Activated T-helper 17 cell treated with anti-CD3 and anti-CD28 coated beads, Interleukin-2, amount 50 U/mL, for 72 hours (primary cell): ENCODE measurements around the gene USP6NL. TPM values are rescaled to one million over a fixed set of nuclear protein-coding genes. Genes with fewer than 3 reads are reported as not detected.

Experiments
- ATAC-seq: fragments of 150-1000 bp; cut with Tn5 transposase; replicated peaks from 2 replicates; pipeline ENCODE4 v1.10.0; 2021; ENCODE audit warnings: mild to moderate bottlenecking, moderate library complexity
- H3K27ac Mint-ChIP-seq: one replicate; pipeline ENCODE4 v1.8.0; 2022; ENCODE audit warnings: mixed read lengths
- H3K27me3 Mint-ChIP-seq: one replicate; pipeline ENCODE4 v1.8.0; 2022; ENCODE audit warnings: mixed read lengths
- H3K36me3 Mint-ChIP-seq: one replicate; pipeline ENCODE4 v1.8.0; 2022; ENCODE audit warnings: low read depth, mild to moderate bottlenecking, mixed read lengths
- H3K4me1 Mint-ChIP-seq: one replicate; pipeline ENCODE4 v1.8.0; 2022; ENCODE audit warnings: mixed read lengths
- H3K4me3 Mint-ChIP-seq: one replicate; pipeline ENCODE4 v1.8.0; 2022; ENCODE audit warnings: mild to moderate bottlenecking, mixed read lengths
- H3K9me3 Mint-ChIP-seq: one replicate; pipeline ENCODE4 v1.8.0; 2022; ENCODE audit warnings: mixed read lengths
- total RNA-seq, 2 donors: library from RNA; stranded (reverse); gene quantifications; one replicate each; pipeline ENCODE4 v1.2.3, GENCODE V29; 2022

The USP6NL gene
- total RNA-seq, 2 donors from 2014 or later, result 0.74 to 1.7 TPM

DNA sequence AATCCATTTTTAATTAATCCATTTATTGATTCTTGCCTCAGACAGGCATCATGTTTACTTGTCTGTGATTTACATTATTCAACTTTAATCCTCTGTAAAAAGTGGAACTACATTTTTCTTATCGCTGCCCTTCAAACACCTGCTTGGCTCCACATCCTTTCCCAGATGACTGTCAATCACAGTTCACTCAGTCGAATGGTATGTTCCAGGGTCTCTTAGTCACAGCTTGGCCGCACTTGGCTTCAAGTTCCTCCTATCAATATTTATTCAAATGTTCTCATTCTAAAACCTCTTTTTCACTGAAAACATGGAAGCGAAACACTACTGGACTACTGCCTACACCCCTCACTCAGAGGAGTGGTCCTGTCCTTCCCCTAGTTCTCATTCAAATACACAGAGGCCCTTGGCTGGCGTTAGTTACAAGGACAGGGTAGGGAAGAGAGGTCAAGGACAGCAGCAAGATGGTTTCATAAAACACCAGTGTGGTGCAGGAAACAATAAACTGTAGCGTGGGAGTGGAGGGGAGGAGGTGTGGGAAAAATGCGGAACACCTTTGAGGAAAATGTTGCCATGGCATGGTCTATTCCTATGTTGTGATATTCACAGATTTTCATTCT, 143.2 kb downstream of the USP6NL start:
- no peak for ATAC-seq
- Mint-ChIP-seq H3K27ac (no peak overlapping the region), H3K4me1 (no peaks in the 10 kb centered on the region), H3K36me3 (no peaks in the 10 kb centered on the region), H3K4me3 (no peak overlapping the region), H3K27me3 (no peaks in the 10 kb centered on the region), H3K9me3 (no peaks in the 10 kb centered on the region)

DNA sequence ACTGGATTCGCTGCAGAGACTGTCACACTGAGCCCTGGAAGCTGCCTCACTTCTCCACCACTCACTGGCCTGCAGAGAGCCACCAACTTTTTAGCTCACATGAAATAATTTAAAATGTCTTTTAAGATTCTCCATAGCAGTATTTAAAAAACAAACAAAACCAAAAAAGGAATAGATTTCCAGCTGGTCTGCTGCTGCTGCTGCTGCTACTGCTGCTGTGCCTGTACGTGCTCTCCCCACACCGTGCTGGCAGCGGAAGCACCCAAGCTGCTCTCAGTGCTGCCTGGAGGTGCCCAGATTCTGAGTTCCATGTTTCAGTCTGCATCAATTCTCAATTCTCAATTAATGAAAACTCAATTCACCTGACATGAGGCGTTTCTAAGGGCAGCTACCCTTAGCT, 146.0 kb downstream of the USP6NL start:
- H3K4me3 Mint-ChIP-seq, result no peak overlapping the region
- no peaks in the 10 kb centered on the region for H3K9me3 Mint-ChIP-seq
- H3K36me3 Mint-ChIP-seq, result no peaks in the 10 kb centered on the region
- H3K27me3 Mint-ChIP-seq, result no peaks in the 10 kb centered on the region
- ATAC-seq, result no peak
- H3K4me1 Mint-ChIP-seq, result no peaks in the 10 kb centered on the region
- H3K27ac Mint-ChIP-seq, result no peak overlapping the region

DNA sequence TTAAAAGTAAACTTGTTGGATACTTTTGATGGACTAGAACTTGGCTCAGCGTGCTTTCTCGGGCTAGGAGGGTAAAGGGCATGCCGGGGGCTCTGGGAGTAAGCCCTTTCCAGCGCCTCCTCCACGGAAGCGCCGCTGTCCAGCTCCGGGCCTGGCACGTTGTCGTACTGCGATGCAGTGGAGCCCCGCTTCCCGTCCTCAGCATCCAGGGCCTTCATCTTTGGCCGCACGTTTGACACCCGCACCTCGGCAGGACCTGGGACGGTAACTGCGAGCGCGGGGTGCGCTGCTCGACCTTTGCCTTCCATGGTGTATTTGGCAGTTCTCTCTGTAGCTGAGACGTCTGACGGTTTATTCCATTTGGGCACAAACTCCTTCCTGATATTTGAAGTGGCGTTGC, 148.3 kb downstream of the USP6NL start:
- Mint-ChIP-seq H3K27me3 (no peaks in the 10 kb centered on the region), H3K27ac (no peak overlapping the region), H3K4me3 (no peak overlapping the region), H3K4me1 (no peaks in the 10 kb centered on the region), H3K9me3 (no peaks in the 10 kb centered on the region), H3K36me3 (no peaks in the 10 kb centered on the region)
- ATAC-seq, result no peak

DNA sequence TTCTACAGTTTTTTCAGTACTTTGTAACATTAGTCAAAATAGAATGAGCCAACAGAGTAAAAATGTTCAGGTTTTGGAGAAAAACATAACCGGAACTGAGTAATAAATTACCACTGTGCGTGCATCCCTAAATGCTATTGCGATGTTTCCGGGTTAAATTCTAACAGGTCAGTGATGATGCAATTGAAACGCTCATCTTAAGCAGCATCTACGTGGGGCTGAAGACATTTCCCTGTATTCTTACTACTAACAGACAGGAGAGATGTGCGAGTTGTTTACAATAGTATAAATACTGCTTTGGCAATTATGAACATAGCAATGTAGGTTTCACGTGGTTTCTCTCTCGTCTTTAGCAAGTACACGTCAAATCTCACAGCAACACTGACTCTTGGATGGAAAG, 149.4 kb downstream of the USP6NL start:
- no peaks in the 10 kb centered on the region for H3K4me1 Mint-ChIP-seq
- H3K4me3 Mint-ChIP-seq, result no peak overlapping the region
- H3K27ac Mint-ChIP-seq, result no peak overlapping the region
- no peaks in the 10 kb centered on the region for H3K27me3 Mint-ChIP-seq
- no peaks in the 10 kb centered on the region for H3K36me3 Mint-ChIP-seq
- no peaks in the 10 kb centered on the region for H3K9me3 Mint-ChIP-seq
- ATAC-seq, result no peak

DNA sequence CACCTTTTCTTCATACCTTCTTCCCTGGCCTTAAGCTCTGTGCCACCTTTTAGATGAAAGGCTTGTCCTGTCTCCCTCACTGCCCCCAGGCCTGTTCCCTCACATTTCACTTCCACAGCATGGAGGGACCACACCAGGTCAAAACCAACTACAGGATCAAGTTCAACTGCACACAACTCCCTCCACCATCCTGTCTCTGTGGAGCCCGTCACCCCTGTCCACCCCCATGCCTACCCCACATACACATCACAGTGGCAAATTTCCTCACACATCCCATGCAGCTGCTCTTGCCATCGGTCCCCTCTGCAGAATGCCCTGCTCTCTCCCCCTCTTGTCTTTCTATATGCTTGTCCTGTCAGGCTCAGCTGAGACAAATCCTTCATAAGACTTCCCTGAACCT, 154.1 kb downstream of the USP6NL start:
- Mint-ChIP-seq H3K27me3 (no peaks in the 10 kb centered on the region), H3K4me3 (no peak overlapping the region), H3K27ac (no peak overlapping the region), H3K4me1 (peaks cover 3% of the 10 kb centered on the region), H3K36me3 (no peaks in the 10 kb centered on the region), H3K9me3 (no peaks in the 10 kb centered on the region)
- no peak for ATAC-seq

DNA sequence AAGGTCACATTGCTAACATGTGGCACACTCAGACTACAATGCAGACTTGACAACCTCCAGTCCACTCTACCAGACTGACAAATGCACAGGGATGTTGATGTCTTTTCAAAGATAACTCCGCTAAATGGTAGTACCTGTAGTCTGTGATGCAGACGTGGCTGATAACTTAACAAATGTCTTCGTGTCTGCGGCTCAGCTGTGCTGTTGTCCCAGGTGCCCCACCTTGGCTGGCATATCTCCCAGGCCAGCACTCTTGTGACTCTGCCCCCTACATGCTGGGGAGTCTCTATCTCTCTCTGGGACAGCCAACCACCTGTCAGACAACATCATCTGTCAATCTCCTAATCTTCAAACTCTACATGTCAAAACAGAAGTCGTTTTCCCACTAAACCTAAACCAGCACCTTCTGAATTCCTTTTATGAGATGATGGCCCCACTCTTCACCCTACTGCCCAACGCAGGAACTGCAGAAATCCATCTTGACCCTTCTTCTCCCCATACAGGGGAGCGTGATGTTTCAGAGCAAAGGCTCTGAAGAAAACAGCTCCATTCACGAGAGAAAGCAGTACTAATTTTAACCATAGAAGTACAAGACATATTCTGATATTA, 156.4 kb downstream of the USP6NL start:
- ATAC-seq, result no peak
- Mint-ChIP-seq H3K9me3 (no peaks in the 10 kb centered on the region), H3K4me1 (peaks cover 3% of the 10 kb centered on the region), H3K27ac (no peak overlapping the region), H3K4me3 (no peak overlapping the region), H3K27me3 (no peaks in the 10 kb centered on the region), H3K36me3 (no peaks in the 10 kb centered on the region)

DNA sequence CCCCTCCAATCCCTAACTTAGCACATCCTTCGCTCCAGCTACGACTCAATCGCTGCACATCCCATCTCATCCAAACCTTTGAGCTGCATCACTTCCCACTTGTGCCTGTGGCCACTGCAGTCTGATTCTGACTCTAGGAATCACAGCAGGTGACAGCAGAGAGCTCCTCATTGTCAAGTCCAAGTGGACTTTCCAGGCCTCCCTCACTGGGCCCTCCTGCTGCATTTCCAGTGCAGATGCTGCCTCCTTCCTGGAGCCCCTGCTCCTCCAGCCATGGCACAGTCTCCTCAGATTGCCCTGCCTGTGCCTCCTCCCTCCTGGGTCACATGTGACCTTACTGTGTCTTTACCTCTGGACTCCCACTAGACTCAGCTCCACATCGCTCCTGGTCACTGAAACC, 157.3 kb downstream of the USP6NL start:
- no peak overlapping the region for H3K27ac Mint-ChIP-seq
- H3K4me3 Mint-ChIP-seq, result no peak overlapping the region
- H3K36me3 Mint-ChIP-seq, result no peaks in the 10 kb centered on the region
- H3K27me3 Mint-ChIP-seq, result no peaks in the 10 kb centered on the region
- peaks cover 3% of the 10 kb centered on the region for H3K4me1 Mint-ChIP-seq
- no peaks in the 10 kb centered on the region for H3K9me3 Mint-ChIP-seq
- no peak for ATAC-seq

DNA sequence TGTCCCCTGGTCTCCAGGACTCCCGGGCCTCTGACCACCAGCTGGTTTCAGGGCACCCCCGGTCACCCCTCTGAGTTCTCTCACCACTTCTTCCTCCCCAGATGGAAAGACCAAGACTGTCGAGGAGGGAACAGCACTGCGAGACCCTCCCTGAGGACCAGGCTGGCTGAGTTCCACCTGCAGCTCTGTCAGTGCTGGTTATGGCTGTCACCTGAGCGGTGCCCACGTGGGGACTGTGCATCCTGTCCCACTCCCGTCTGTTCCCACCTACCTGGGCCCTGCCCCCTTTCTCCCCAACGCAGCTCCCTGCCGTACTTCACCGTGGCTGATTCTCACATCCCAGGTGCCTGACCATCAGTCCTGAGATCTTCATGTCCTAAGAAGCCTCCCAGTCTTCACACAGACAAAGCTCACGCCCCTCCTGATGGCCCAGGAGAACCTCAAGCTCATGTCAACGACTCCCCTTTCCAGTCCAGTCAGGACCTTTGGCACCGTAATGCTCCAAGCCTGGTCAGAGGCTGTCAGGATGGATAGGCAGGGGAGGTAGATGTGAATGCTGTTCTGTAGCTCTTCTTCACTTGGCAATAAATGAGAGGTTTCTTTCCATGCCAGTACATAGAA, 159.7 kb downstream of the USP6NL start:
- peaks cover 9% of the 10 kb centered on the region for H3K4me1 Mint-ChIP-seq
- no peaks in the 10 kb centered on the region for H3K9me3 Mint-ChIP-seq
- H3K4me3 Mint-ChIP-seq, result no peak overlapping the region
- no peaks in the 10 kb centered on the region for H3K36me3 Mint-ChIP-seq
- H3K27me3 Mint-ChIP-seq, result no peaks in the 10 kb centered on the region
- no peak for ATAC-seq
- H3K27ac Mint-ChIP-seq, result peak overlapping the region; percentile 42

DNA sequence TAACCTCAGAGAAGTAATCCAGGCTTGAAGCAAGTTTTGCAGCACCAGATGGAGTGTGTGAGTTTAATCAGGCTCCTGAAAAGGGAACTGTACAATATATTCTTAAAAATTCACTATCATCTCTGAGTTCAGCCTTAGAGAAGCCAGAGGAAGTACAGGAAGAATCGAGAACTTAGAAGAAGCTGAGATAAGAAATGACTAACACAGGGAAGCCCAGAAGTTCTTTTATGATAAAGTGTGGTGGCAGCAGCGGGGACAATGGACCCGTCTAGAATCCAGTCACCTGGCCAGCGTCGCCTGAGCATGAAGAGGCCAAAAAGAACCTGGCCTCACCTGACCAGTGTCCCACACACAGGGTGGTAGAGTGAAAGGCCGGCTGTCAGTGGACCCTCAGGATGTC, 161.0 kb downstream of the USP6NL start:
- no peaks in the 10 kb centered on the region for H3K9me3 Mint-ChIP-seq
- H3K4me3 Mint-ChIP-seq, result no peak overlapping the region
- H3K27ac Mint-ChIP-seq, result peak overlapping the region; percentile 26
- no peak for ATAC-seq
- peaks cover 5% of the 10 kb centered on the region for H3K27me3 Mint-ChIP-seq
- no peaks in the 10 kb centered on the region for H3K36me3 Mint-ChIP-seq
- peaks cover 17% of the 10 kb centered on the region for H3K4me1 Mint-ChIP-seq

DNA sequence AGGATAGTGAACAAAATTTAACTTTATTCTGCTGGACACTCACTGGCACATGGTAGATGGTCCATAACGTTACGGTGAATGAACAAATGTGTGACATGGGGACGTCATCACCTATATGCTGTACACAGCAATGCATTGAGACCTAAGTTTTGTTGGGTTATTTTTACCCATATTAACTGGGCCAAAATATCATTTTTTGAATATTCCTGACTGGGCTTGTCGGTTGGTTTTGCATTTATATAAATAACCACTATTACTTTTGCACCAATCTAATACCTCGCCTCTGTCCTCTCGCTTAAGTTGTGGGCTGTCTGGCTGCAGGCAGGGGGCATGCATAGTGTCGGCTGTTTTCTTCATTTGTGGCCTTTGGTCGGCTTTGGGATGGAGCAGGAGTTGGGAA, 161.7 kb downstream of the USP6NL start:
- H3K36me3 Mint-ChIP-seq, result no peaks in the 10 kb centered on the region
- peaks cover 5% of the 10 kb centered on the region for H3K27me3 Mint-ChIP-seq
- ATAC-seq, result no peak
- H3K4me3 Mint-ChIP-seq, result no peak overlapping the region
- H3K27ac Mint-ChIP-seq, result no peak overlapping the region
- no peaks in the 10 kb centered on the region for H3K9me3 Mint-ChIP-seq
- peaks cover 17% of the 10 kb centered on the region for H3K4me1 Mint-ChIP-seq

DNA sequence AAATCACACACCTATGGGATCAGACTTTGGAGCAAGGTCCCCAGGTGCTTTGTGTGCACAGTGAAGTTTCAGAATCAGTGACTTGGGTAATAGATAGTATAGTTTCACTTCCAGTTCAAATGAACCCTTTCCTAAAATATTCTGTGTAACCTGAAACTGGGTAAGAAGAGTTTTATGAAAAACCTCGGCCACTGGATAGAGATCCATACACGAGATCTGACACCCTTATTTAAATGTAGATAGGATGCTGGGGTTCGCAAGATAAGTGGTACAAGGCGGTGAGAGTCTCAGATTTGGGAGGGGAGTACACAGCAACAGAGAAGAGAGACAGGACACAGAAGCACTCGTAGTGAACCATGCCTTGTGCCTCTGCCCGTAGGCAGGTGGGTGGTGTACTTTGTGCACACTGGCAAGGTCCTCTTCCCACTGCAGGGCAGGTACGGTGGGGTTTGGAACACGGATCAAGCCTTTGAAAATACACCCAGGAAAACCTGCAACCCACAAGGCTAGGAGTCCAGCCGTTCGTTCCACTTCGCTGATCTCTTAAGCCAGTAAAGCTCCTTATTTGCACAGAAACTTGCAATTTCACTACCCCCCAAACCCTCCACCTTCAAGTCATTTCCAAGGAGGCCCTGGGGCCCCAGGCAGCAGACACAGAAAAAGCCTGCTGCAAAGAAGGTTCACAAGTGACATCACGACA, 162.8 kb downstream of the USP6NL start:
- peak; percentile 37 for ATAC-seq
- H3K27me3 Mint-ChIP-seq, result peaks cover 5% of the 10 kb centered on the region
- peak overlapping the region; percentile 3 for H3K27ac Mint-ChIP-seq
- no peaks in the 10 kb centered on the region for H3K9me3 Mint-ChIP-seq
- peaks cover 13% of the 10 kb centered on the region for H3K4me1 Mint-ChIP-seq
- H3K36me3 Mint-ChIP-seq, result no peaks in the 10 kb centered on the region
- H3K4me3 Mint-ChIP-seq, result peak overlapping the region; percentile 27

DNA sequence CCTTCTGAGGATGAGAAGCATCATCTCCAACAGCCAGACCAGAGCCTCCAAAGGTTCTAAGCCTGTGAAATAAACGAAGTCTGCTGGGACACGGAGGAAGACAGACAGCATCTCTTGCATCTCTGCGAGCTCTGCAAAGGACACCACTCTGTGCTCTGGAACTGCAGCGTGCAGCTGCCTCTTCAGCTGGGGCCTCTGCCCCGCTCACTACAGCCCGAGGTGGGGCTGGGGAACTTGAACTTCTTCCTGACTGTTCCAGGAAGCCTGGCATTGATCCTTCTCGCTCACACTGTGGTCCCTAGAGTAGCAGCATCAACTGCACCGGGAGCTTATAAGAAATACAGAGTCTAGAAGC, 163.3 kb downstream of the USP6NL start:
- Mint-ChIP-seq H3K9me3 (no peaks in the 10 kb centered on the region), H3K4me1 (peaks cover 13% of the 10 kb centered on the region), H3K4me3 (peak overlapping the region; percentile 27), H3K36me3 (no peaks in the 10 kb centered on the region), H3K27ac (peak overlapping the region; percentile 3), H3K27me3 (peaks cover 5% of the 10 kb centered on the region)
- peak; percentile 18 for ATAC-seq

DNA sequence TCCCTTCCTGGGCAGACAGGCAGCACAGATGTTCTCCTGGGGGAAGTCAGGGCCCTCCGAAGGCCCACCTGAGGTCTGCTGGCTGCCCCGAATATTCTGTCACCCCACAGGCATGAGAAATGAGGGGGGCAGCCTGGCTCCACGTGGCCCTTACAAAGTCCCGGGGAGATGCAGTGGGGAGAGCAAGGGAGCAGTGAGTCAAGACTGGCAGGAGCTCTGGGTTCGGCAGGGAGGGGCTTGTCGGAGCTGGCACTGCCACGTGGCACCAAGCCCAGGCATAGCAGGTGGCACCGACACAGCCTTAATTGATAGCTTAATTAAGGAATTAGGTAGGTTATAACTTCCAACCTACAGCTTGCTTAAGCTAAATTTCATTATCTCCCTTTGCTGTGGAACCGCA, 163.9 kb downstream of the USP6NL start:
- no peak overlapping the region for H3K27ac Mint-ChIP-seq

DNA sequence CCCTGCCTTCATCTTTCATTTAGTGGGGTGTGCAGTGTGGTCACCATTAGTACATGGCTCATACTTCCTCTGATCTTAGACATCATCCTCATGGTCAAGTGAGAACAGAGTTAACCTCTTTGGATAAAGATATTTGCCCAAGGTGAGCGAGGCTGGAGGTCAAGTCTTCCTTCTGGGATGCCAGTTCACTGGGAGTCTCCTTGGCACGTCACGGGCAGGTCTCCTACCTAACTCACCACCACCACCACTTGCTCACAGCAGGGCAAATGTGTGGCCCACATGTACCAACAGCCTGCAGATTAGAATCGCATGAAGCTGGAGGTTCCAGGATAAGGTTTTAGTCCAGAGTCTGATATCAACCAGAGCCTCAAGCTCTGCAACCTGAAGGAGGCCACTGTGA, 164.6 kb downstream of the USP6NL start:
- Mint-ChIP-seq H3K36me3 (no peaks in the 10 kb centered on the region), H3K27me3 (peaks cover 5% of the 10 kb centered on the region), H3K27ac (no peak overlapping the region), H3K4me3 (no peak overlapping the region), H3K9me3 (no peaks in the 10 kb centered on the region), H3K4me1 (peaks cover 13% of the 10 kb centered on the region)
- no peak for ATAC-seq

More for the DNA sequence above, 163.9 kb downstream of the USP6NL start:
- H3K4me1 Mint-ChIP-seq, result peaks cover 13% of the 10 kb centered on the region
- no peaks in the 10 kb centered on the region for H3K9me3 Mint-ChIP-seq
- ATAC-seq, result no peak
- no peak overlapping the region for H3K4me3 Mint-ChIP-seq
- H3K36me3 Mint-ChIP-seq, result no peaks in the 10 kb centered on the region
- peaks cover 5% of the 10 kb centered on the region for H3K27me3 Mint-ChIP-seq

DNA sequence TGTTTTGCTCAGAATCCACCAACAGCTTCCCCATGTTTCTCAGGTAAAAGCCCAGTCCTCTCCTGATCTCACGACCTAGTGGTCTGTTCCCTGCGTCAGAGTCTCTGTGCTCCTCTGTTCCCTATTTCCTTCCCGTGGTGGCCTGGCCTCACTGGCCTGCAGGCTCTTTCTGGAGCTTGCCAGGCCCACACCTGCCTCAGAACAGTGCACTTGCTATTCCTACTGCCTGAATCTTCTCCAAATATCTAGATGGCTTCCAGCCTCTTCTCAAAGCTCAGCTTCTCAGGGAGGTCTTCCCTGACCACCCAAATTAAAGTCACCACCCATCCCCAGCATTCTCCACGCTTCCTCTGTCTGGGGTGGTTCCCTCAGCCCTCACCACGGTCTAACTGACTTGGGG, 165.3 kb downstream of the USP6NL start:
- Mint-ChIP-seq H3K9me3 (no peaks in the 10 kb centered on the region), H3K4me1 (peaks cover 18% of the 10 kb centered on the region), H3K27ac (no peak overlapping the region), H3K27me3 (peaks cover 5% of the 10 kb centered on the region), H3K36me3 (no peaks in the 10 kb centered on the region), H3K4me3 (no peak overlapping the region)
- no peak for ATAC-seq
